ENCODE measurements around the gene POLA1. TPM values are rescaled to one million over a fixed set of nuclear protein-coding genes. Genes with fewer than 3 reads are reported as not detected.

Gene POLA1
- total RNA-seq, 1 experiment from 2014 or later, result 19.9 TPM

DNA sequence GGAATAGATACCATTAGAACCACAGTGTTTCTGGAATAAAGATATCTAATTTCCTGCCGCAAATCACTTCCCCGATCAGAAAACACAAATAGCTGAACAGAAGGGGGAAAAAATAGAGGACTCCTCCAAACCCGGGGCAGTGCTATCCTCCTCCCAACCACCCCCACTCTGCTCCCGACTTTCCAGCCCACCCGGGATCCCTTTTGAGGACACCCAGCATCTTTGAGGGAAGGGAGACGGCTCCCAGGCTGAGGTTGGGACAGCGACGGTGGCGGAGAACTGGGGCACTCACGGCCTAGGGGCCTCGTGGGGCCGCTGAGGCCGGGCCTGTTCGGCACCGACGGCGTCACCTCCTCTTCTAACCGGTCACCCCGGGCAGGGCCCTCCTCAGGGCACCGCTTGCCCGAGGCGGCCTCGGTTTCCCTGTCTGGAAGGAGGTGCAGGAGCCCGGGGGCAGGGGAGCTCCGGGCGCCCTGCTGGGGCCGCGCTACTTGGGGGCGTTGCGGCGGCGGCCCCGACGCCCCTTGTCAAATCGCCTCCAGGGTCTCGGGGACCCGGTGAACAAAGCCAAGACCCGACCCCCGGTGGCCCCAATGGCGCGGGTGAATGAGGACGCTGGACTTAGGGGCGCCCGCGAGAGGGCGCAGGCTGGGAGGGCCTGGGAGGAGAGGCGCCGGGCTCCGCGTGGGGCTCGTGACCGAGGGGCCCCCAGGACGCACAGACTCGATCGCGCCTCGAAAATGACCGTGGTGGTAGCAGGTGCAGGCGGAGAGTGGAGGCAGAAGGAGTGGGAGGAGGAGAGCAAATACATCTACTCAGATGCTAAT is 329.0 kb downstream of the POLA1 start:
- DNase-seq (ENCODE audit: low read depth), result no peak

DNA sequence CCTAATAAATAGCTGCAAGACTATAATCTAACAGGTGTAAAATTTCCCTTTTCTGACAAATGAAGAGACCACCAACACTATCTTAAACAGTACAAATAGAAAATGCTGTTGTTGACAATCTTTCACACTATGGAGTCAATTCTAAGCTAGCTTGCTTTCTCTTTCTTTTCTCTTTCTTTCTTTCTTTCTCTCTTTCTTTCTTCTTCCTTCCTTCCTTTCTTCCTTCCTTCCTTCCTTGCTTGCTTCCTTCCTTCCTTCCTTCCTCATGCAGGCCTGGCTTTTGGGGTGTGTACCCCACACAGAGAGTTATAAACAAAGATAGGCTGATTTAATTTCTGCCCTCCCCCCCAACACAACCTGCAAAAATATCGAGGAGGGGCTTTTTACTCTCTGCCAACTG is 330.2 kb downstream of the POLA1 start:
- no peak for DNase-seq (ENCODE audit: low read depth)

DNA sequence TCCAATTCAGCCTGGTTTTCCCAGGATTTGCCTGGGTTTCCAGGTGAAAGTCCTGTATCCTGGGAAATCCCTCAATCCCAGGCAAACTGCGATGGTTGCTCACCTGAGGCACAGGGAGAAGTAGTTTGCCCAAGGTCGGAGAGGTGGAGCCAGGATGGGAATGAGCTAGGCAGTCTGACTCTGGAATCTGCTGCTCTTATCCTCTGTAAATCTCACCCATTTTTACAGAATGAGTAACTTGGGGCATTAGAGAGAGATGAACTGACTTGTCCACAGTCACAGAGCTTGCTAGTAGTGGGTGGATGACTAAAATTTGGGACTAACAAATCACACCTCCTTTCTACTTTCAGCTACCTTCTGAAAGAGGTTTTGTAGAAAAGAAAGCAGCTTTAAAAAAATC is 331.9 kb downstream of the POLA1 start:
- no peak for DNase-seq (ENCODE audit: low read depth)

DNA sequence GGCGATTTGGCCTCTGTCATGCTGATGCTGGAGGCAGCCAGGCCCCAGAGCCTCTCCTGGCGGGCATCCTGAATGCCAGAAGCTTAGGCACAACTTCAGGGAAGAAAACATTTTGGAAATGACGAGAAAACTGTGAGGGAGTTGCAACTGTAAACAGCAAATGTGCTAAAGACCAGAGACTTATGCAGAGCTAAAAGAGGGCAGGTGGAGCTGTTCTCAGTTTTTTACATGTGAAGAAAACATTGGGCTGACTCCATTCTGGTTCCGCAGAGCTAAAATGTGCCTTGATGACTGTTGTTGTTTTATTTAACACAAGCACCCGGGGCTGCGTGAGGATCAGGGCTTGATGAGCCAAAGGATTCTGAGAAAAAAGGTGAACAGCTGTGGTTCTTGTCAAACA is 332.9 kb downstream of the POLA1 start:
- no peak for DNase-seq (ENCODE audit: low read depth)

DNA sequence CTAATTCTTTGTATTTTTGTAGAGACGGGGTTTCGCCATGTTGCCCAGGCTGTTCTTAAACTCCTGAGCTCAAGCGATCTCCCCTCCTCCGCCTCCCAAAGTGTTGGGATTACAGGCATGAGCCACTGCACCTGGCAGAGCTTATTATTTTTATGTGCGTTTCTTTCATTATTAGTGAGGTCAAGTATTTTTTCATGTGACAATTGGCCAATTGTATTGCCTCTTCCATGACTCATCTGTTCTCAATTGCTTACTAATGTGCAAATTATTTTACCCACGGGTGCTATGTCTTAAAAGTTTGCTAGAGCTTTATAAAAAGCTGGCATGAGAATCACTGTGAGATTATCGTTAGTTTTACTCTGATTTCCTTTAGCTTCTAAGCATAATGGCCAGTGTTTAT is 335.0 kb downstream of the POLA1 start:
- no peak for DNase-seq (ENCODE audit: low read depth)

DNA sequence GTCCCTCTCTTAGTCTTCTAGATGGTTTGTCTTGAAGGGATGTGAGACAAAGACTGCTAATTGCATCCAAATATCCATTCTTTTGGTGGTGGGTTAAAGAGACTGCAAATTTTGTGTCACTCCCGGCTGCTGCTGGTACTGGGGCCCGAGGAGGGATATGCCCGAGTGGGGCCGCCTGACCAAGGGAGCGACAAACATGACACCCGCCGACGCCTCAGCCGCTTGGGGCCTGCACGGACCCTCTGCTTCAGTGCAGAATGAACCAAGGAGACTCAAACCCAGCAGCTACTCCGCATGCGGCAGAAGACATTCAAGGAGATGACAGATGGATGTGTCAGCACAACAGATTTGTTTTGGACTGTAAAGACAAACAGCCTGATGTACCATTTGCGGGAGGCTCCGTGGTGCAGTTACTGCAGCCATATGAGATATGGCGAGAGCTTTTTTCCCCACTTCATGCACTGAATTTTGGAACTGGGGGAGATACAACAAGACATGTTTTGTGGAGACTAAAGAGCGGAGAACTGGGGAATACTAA is 335.6 kb downstream of the POLA1 start:
- DNase-seq (ENCODE audit: low read depth), result no peak

DNA sequence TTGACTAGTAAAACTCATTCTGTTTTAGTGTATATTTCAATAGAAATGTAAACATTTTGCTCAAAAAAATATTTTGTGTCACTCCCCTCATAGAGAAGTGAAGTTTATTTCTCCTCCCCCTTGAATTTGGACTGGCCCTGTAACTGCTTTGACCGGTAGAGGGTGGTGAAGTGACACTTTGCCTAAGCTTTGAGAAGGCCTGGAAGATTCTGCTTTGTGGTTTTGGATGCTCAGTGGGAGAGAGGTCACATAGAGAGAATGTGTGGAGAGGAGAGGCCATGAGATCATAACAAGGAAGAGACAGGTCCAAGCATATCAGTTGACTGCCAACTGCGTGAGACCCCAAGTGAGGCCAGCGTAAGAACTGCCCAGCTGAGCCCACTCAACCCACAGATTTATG is 341.2 kb downstream of the POLA1 start:
- peak; percentile 37 for DNase-seq (ENCODE audit: low read depth)

DNA sequence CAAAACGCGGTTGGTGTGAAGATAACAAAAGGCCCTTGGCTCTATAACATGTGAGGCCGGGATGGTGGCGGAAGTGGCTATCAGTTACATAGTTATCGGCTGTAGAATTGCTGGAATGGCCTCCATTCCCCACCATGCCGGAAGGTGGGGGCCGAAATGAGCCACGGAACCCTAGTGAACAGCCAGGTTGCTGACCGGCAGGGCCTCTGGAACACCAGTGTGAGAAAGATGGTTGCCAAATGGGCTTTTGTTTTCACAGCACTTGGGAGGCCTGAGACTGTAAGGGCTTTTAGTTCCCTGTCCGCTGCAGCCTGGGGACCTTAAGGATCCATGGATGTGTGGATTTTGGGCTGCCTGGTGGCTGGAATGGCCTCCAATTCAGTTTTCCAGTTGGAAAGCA is 345.3 kb downstream of the POLA1 start:
- DNase-seq (ENCODE audit: low read depth), result no peak

DNA sequence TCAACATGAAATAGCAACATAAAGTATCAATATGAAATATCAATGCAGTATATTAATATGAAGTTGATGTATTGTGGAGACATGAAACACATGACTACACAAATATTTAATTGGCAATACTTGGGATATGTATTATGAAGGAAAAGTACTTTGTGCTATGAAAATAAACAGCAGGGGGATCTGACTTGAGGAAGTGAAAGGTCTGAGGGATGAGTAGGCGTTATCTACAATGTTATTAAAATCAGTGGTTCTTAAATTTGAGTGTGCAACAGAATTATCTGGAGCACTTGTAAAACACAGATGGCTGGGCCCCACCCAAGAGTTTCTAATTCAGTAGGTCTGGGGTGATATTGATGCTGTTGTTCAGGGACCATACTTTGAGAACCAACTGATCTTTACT is 349.5 kb downstream of the POLA1 start:
- no peak for DNase-seq (ENCODE audit: low read depth)

Other genes starting within 250 kb of the POLA1 start
- gene PDK3, start 228.6 kb upstream of the POLA1 start, total RNA-seq (2014; rRNA removed; shearing (Covaris generic)), result 14.9 and 16.0 TPM in 2 replicates
- 6.4 and 10.3 TPM in 2 replicates for gene PCYT1B, start 46.6 kb upstream of the POLA1 start, total RNA-seq (2014; rRNA removed; shearing (Covaris generic))